CD14-positive monocyte (primary cell): ENCODE measurements around the gene XKR7. TPM values are rescaled to one million over a fixed set of nuclear protein-coding genes. Genes with fewer than 3 reads are reported as not detected.

Experiments
- DNase-seq, 3 donors: peaks; one replicate each; pipeline ENCODE4 v3.0.0-alpha.2; 2011 to 2022
- H2AFZ ChIP-seq: 2 replicates; pipeline ENCODE4 v1.6.0; 2012; ENCODE audit warnings: mild to moderate bottlenecking, low read depth, low read length, inconsistent platforms; ENCODE audit not compliant: insufficient read depth, poor library complexity, severe bottlenecking
- H3K27ac ChIP-seq, 2 donors: 1 replicate in 1 of 2; 2 replicates in 1 of 2; pipeline ENCODE4 v1.5.1; 2012 to 2013; ENCODE audit warnings: low read length in 2 of 2, control low read depth in 1 of 2, inconsistent platforms in 1 of 2, low read depth in 1 of 2, mild to moderate bottlenecking in 1 of 2
- H3K27me3 ChIP-seq, 2 donors: one replicate each; pipeline versions ENCODE4 v1.6.0 to v1.6.1; 2011 to 2013; ENCODE audit warnings: low read length in 2 of 2; ENCODE audit not compliant: control insufficient read depth in 2 of 2, insufficient read depth in 2 of 2
- H3K36me3 ChIP-seq, 2 donors: replicated peaks in 1 of 2; 1 replicate in 1 of 2; 2 replicates in 1 of 2; pipeline versions ENCODE4 v1.5.1 to v1.6.1; 2012 to 2013; ENCODE audit warnings: low read length in 2 of 2, control low read depth in 1 of 2, inconsistent platforms in 1 of 2, mild to moderate bottlenecking in 1 of 2; ENCODE audit not compliant: insufficient read depth in 2 of 2, control insufficient read depth in 1 of 2
- H3K4me1 ChIP-seq, 2 donors: 1 replicate in 1 of 2; 2 replicates in 1 of 2; pipeline versions ENCODE4 v1.5.1 to v1.6.1; 2012 to 2013; ENCODE audit warnings: low read length in 2 of 2, control low read depth in 1 of 2, inconsistent platforms in 1 of 2, mild to moderate bottlenecking in 1 of 2, moderate library complexity in 1 of 2; ENCODE audit not compliant: insufficient read depth in 2 of 2, control insufficient read depth in 1 of 2
- H3K4me2 ChIP-seq: replicated peaks from 2 replicates; pipeline ENCODE3; 2012; ENCODE audit warnings: low read length, moderate library complexity, mild to moderate bottlenecking; ENCODE audit not compliant: poor library complexity, severe bottlenecking; ENCODE audit errors: extremely low read depth
- H3K4me3 ChIP-seq, 3 experiments: fragments of 200-600 bp in 1 of 3; sonication (generic) in 1 of 3; replicated peaks in 1 of 3; 1 replicate in 2 of 3; 2 replicates in 1 of 3; pipeline ENCODE4 v1.5.1; 2011 to 2013; ENCODE audit warnings: low read length in 3 of 3, mild to moderate bottlenecking in 3 of 3, control low read depth in 2 of 3, low read depth in 2 of 3, inconsistent platforms in 1 of 3, moderate library complexity in 1 of 3
- H3K79me2 ChIP-seq: 2 replicates; pipeline ENCODE4 v1.6.0; 2012; ENCODE audit warnings: mild to moderate bottlenecking, control low read depth, inconsistent platforms, low read length, moderate library complexity; ENCODE audit not compliant: insufficient read depth
- H3K9ac ChIP-seq: 2 replicates; pipeline ENCODE4 v1.6.0; 2017; ENCODE audit warnings: low read length, mild to moderate bottlenecking; ENCODE audit not compliant: insufficient read depth, poor library complexity, severe bottlenecking
- H3K9me3 ChIP-seq, 2 donors: replicated peaks in 1 of 2; 1 replicate in 1 of 2; 2 replicates in 1 of 2; pipeline versions ENCODE4 v1.5.1 to v1.6.1; 2012 to 2013; ENCODE audit warnings: low read length in 2 of 2, control low read depth in 1 of 2; ENCODE audit not compliant: control insufficient read depth in 1 of 2, insufficient read depth in 1 of 2
- H4K20me1 ChIP-seq: 2 replicates; pipeline ENCODE4 v1.6.0; 2012; ENCODE audit warnings: mild to moderate bottlenecking, low read length, control low read depth, moderate library complexity; ENCODE audit not compliant: insufficient read depth
- H3K27ac Mint-ChIP-seq, 7 donors: one replicate each; pipeline ENCODE4 v1.8.0; 2020; ENCODE audit warnings: mild to moderate bottlenecking in 7 of 7, mixed read lengths in 7 of 7, moderate library complexity in 6 of 7, inconsistent platforms in 2 of 7
- H3K27me3 Mint-ChIP-seq, 3 donors: one replicate each; pipeline ENCODE4 v1.8.0; 2021 to 2022; ENCODE audit warnings: low read depth in 3 of 3, mild to moderate bottlenecking in 3 of 3, mixed read lengths in 3 of 3, moderate library complexity in 3 of 3, inconsistent platforms in 1 of 3
- H3K36me3 Mint-ChIP-seq, 2 donors: one replicate each; pipeline ENCODE4 v1.8.0; 2020; ENCODE audit warnings: mixed read lengths in 2 of 2, inconsistent platforms in 1 of 2, mild to moderate bottlenecking in 1 of 2
- H3K4me1 Mint-ChIP-seq: one replicate; pipeline ENCODE4 v1.8.0; 2020; ENCODE audit warnings: mild to moderate bottlenecking, mixed read lengths
- H3K4me3 Mint-ChIP-seq, 2 donors: one replicate each; pipeline ENCODE4 v1.8.0; 2020; ENCODE audit warnings: mild to moderate bottlenecking in 2 of 2, mixed read lengths in 2 of 2, moderate library complexity in 1 of 2
- H3K9me3 Mint-ChIP-seq, 7 donors: one replicate each; pipeline ENCODE4 v1.8.0; 2020 to 2022; ENCODE audit warnings: mixed read lengths in 7 of 7, mild to moderate bottlenecking in 6 of 7, moderate library complexity in 6 of 7, inconsistent platforms in 2 of 7
- WGBS: methylation state at CpG from one replicate; pipeline ENCODE4 v1.1.5; 2013; ENCODE audit warnings: missing lambda C conversion rate; ENCODE audit not compliant: insufficient coverage; 5-methylcytosine and 5-hydroxymethylcytosine counted together
- intact Hi-C, 2 donors: fragments of 100-400 bp; cut with micrococcal nuclease; formaldehyde crosslinking; loops; one replicate each; pipeline versions ENCODE4 v1.15.0 to v1.15.1; 2023
- polyA plus RNA-seq, 3 donors: library from polyadenylated mRNA; depleted of rRNA in 1 of 3; unstranded in 2 of 3; stranded (reverse) in 1 of 3; fragments of 300-500 nt in 2 of 3; fragments of >200 nt in 1 of 3; fragmentation: Illumina TruSeq in 2 of 3; gene quantifications; 1 replicate in 2 of 3; 2 replicates in 1 of 3; pipeline ENCODE4 v1.2.3, GENCODE V29; 2012 to 2021
- TF ChIP-seq, protein P1 (sequence below): fragments of 200-600 bp; IDR thresholded peaks from one replicate; pipeline ENCODE4 v1.8.0; 2022; ENCODE audit warnings: antibody characterized with exemption, mild to moderate bottlenecking

Gene XKR7
- polyA plus RNA-seq, 3 donors: 0.02 to 0.43 TPM; not detected in 1

DNA sequence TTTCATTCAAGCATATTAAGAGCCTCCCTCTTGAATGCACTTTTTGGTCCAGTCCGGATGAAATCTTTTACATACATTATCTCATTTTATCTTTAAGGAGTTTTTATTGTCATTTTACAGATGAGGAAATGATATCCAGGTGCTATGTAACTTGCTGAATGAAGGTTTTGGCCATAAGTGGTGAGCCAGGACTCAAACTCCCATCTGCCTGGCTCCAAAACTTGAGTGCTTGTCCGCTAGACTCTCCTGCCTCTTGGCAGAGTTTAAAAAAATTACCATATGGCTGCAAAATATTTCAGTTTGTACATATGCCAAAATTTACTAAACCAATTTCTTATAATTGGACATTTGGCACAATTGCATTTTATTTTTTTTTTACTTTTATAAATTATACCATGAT, 28.3 kb upstream of the XKR7 start:
- no CpG with 5 or more reads among the region's 2 CpGs for WGBS
- peaks cover 24 to 27% of the 10 kb centered on the region in 2 donors for H3K36me3 Mint-ChIP-seq
- H3K27me3 Mint-ChIP-seq: peaks cover 0 to 2% (median 0%) of the 10 kb centered on the region in 3 donors
- no peak for DNase-seq
- Histone ChIP-seq H3K9me3 (no peaks in the 10 kb centered on the region), H3K4me3 (no peak overlapping the region), H3K9ac (no peak overlapping the region), H3K27me3 (no peaks in the 10 kb centered on the region), H4K20me1 (no peaks in the 10 kb centered on the region), H3K36me3 (peaks cover 3 to 22% of the 10 kb centered on the region in 2 donors), H3K79me2 (no peaks in the 10 kb centered on the region), H3K27ac (no peak overlapping the region), H2AFZ (no peak overlapping the region), H3K4me2 (no peak overlapping the region), H3K4me1 (no peaks in the 10 kb centered on the region)
- H3K9me3 Mint-ChIP-seq: peaks cover 0 to 1% (median 0%) of the 10 kb centered on the region in 7 donors
- no peak overlapping the region for H3K4me3 Mint-ChIP-seq
- H3K4me1 Mint-ChIP-seq: no peaks in the 10 kb centered on the region
- intact Hi-C loops: no loop called here
- TF ChIP-seq, protein P1, sequence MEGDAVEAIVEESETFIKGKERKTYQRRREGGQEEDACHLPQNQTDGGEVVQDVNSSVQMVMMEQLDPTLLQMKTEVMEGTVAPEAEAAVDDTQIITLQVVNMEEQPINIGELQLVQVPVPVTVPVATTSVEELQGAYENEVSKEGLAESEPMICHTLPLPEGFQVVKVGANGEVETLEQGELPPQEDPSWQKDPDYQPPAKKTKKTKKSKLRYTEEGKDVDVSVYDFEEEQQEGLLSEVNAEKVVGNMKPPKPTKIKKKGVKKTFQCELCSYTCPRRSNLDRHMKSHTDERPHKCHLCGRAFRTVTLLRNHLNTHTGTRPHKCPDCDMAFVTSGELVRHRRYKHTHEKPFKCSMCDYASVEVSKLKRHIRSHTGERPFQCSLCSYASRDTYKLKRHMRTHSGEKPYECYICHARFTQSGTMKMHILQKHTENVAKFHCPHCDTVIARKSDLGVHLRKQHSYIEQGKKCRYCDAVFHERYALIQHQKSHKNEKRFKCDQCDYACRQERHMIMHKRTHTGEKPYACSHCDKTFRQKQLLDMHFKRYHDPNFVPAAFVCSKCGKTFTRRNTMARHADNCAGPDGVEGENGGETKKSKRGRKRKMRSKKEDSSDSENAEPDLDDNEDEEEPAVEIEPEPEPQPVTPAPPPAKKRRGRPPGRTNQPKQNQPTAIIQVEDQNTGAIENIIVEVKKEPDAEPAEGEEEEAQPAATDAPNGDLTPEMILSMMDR: no peak
- no peak overlapping the region for H3K27ac Mint-ChIP-seq

DNA sequence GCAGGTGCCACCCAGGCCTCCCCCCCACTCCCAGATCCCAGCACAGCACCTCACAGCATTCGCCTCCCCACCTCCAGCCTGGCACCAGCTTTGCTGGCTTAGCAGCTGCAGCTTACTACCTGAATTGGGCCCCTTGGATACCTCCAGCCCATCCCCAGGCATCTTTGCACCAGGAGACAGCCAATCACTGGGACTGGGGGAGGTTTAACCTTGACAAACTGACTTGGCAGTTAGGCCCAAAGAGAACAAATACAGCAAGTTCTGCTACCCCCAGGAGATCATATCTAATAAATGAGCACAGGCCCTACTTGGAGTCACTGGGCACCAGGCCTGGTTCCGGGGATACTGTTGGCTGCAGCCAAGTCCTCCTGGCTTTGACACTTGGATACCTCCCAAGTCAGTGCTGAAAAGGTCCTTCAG, 24.9 kb upstream of the XKR7 start:
- Histone ChIP-seq H3K9ac (no peak overlapping the region), H3K36me3 (peaks cover 35 to 56% of the 10 kb centered on the region in 2 donors), H3K4me2 (no peak overlapping the region), H3K27ac (no peak overlapping the region), H3K4me3 (no peak overlapping the region), H3K79me2 (no peaks in the 10 kb centered on the region), H4K20me1 (peaks cover 4% of the 10 kb centered on the region), H2AFZ (no peak overlapping the region), H3K9me3 (peaks cover 1% of the 10 kb centered on the region in 2 donors), H3K27me3 (no peaks in the 10 kb centered on the region), H3K4me1 (no peaks in the 10 kb centered on the region)
- 94% methylated on average over 2 of the region's 2 CpGs for WGBS
- peaks cover 0 to 3% (median 2%) of the 10 kb centered on the region in 7 donors for H3K9me3 Mint-ChIP-seq
- H3K27ac Mint-ChIP-seq: peak overlapping the region in 3 of 7 donors; percentile 26 to 81 (median 50)
- no peak for DNase-seq
- H3K27me3 Mint-ChIP-seq: peaks cover 0 to 2% (median 0%) of the 10 kb centered on the region in 3 donors
- peaks cover 54 to 60% of the 10 kb centered on the region in 2 donors for H3K36me3 Mint-ChIP-seq
- H3K4me1 Mint-ChIP-seq: no peaks in the 10 kb centered on the region
- H3K4me3 Mint-ChIP-seq: no peak overlapping the region
- intact Hi-C loops: no loop called here
- TF ChIP-seq, protein P1: no peak
